Common myeloid progenitor, CD34-positive (primary cell): ENCODE measurements around the gene OR5K4.
"Not testable (repeated sequence)": the region's sequence is repeated elsewhere in the genome, so short reads cannot be mapped to it uniquely, and the experiment has no call there.

ENCODE experiments used
- CTCF ChIA-PET: fragments of 350-600 bp; sonication (Branson Sonifier 250); formaldehyde crosslinking; loops from one replicate; lab custom pipeline; 2021; ENCODE audit warnings: antibody characterized with exemption; lab: Charles Lee
- POLR2A ChIA-PET: fragments of 350-600 bp; sonication (Branson Sonifier 250); formaldehyde crosslinking; loops from one replicate; lab custom pipeline; 2021; ENCODE audit warnings: antibody characterized with exemption; lab: Charles Lee
- DNase-seq, 3 donors: peaks; one replicate each; pipeline versions ENCODE4 v3.0.0 to v3.0.0-alpha.2; 2013
- H3K27ac ChIP-seq, 2 experiments: 1 replicate in 1 of 2; 2 replicates in 1 of 2; pipeline ENCODE4 v1.7.0; 2013; ENCODE audit warnings: inconsistent platforms in 2 of 2, low read length in 2 of 2, mild to moderate bottlenecking in 2 of 2, low read depth in 1 of 2, moderate library complexity in 1 of 2; ENCODE audit not compliant: severe bottlenecking in 2 of 2, insufficient read depth in 1 of 2, poor library complexity in 1 of 2
- H3K27me3 ChIP-seq, 5 experiments: replicated peaks in 2 of 5; 1 replicate in 3 of 5; 2 replicates in 2 of 5; pipeline versions ENCODE4 v1.6.1 to v1.7.0; 2013; ENCODE audit warnings: low read length in 4 of 5, mild to moderate bottlenecking in 2 of 5, moderate library complexity in 2 of 5, inconsistent platforms in 1 of 5; ENCODE audit not compliant: insufficient read depth in 5 of 5, control insufficient read depth in 4 of 5
- H3K36me3 ChIP-seq, 4 experiments: 1 replicate in 2 of 4; 2 replicates in 2 of 4; pipeline versions ENCODE4 v1.6.1 to v1.7.0; 2013; ENCODE audit warnings: low read length in 3 of 4, control low read depth in 1 of 4, mild to moderate bottlenecking in 1 of 4; ENCODE audit not compliant: control insufficient read depth in 4 of 4, insufficient read depth in 4 of 4
- H3K4me1 ChIP-seq, 4 experiments: 1 replicate in 3 of 4; 2 replicates in 1 of 4; pipeline versions ENCODE4 v1.6.1 to v1.7.1; 2013; ENCODE audit warnings: low read length in 3 of 4, mild to moderate bottlenecking in 3 of 4, control low read depth in 1 of 4, inconsistent platforms in 1 of 4, moderate library complexity in 1 of 4; ENCODE audit not compliant: control insufficient read depth in 4 of 4, insufficient read depth in 4 of 4; ENCODE audit errors: control extremely low read depth in 1 of 4
- H3K4me3 ChIP-seq, 7 experiments: 1 replicate in 4 of 7; 2 replicates in 3 of 7; pipeline versions ENCODE4 v1.5.1 to v1.7.0; 2013; ENCODE audit warnings: mild to moderate bottlenecking in 7 of 7, low read length in 6 of 7, moderate library complexity in 6 of 7, inconsistent platforms in 2 of 7, low read depth in 2 of 7, control low read depth in 1 of 7; ENCODE audit not compliant: insufficient read depth in 4 of 7, control insufficient read depth in 1 of 7; ENCODE audit errors: extremely low read depth in 1 of 7
- H3K9me3 ChIP-seq, 5 experiments: 1 replicate in 4 of 5; 2 replicates in 1 of 5; pipeline versions ENCODE4 v1.6.1 to v1.7.1; 2013; ENCODE audit warnings: low read length in 4 of 5, mild to moderate bottlenecking in 2 of 5, inconsistent platforms in 1 of 5, low read depth in 1 of 5, moderate library complexity in 1 of 5; ENCODE audit not compliant: control insufficient read depth in 4 of 5, insufficient read depth in 2 of 5; ENCODE audit errors: control extremely low read depth in 1 of 5
- WGBS: methylation state at CpG from one replicate; pipeline ENCODE4 v1.1.5; 2013; ENCODE audit not compliant: insufficient coverage; 5-methylcytosine and 5-hydroxymethylcytosine counted together

OR5K4 gene

DNA sequence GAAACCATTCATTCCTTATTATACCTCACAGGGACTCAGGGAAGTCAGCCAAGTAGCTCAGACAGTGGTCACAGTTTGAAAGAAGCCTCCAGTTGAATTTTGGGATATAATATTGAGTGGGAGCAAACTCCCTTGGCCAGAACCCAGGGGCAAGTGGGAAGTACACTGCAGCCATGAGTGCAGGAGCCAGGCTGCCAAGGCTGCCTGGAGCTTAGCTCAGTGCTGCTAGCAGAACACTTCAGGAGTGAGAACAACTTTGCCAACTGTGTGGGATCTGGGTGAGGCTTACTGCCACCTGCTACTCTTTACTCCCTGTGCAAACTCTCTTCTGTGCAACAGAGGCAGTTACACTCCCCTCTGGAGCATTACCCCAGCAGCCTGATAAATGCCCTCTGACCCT is 41.4 kb downstream of the OR5K4 start:
- ChIA-PET CTCF (no interaction called here), POLR2A (no interaction called here)
- Histone ChIP-seq H3K36me3 (no peaks in the 10 kb centered on the region), H3K27me3 (no peaks in the 10 kb centered on the region), H3K4me1 (no peaks in the 10 kb centered on the region), H3K9me3 (no peaks in the 10 kb centered on the region), H3K27ac (no peak overlapping the region), H3K4me3 (no peak overlapping the region)
- DNase-seq: no peak

DNA sequence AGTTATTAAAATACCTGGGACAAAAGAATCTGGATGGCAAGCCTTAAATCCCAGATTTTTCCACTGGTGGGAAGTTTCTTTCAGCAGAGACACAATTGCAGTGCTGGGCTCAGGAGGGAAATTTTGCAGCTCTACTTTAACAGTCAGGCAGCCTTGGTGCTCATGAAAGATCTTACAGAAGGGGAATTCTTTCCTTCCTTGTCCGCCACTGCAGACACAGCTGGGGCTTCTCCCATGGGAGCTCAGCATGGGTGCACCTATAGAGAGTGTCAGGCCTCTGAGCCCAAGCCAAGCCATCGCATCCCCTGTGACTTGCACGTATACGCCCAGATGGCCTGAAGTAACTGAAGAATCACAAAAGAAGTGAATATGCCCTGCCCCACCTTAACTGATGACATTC is 42.8 kb downstream of the OR5K4 start:
- H3K4me3 ChIP-seq, H3K27me3 ChIP-seq, POLR2A ChIA-PET, H3K36me3 ChIP-seq, H3K9me3 ChIP-seq, H3K4me1 ChIP-seq, DNase-seq, H3K27ac ChIP-seq, CTCF ChIA-PET: not testable (repeated sequence)
- WGBS: no CpG with 5 or more reads among the region's 4 CpGs

DNA sequence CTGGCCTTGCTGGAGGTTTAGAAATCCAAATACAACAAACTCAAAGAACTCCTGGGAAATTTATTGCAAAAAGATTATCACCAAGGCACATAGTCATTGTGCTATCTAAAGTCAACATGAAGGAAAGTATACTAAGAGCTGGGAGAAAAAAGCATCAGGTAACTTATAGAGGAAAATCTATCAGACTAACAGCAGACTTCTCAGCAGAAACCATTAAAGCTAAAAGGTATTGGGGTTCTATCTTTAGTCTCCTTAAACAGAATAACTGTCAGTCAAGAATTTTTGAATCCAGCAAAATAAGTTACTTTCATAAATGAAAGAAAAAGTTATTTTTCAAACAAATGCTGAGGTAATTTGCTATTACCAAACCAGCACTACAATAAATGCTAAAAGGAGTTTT is 44.9 kb downstream of the OR5K4 start:
- no peak for DNase-seq
- ChIA-PET CTCF (no interaction called here), POLR2A (no interaction called here)
- Histone ChIP-seq H3K27ac (no peak overlapping the region), H3K36me3 (no peaks in the 10 kb centered on the region), H3K9me3 (peaks cover 0 to 16% (median 0%) of the 10 kb centered on the region in 5 experiments), H3K4me3 (no peak overlapping the region), H3K4me1 (no peaks in the 10 kb centered on the region), H3K27me3 (no peaks in the 10 kb centered on the region)

DNA sequence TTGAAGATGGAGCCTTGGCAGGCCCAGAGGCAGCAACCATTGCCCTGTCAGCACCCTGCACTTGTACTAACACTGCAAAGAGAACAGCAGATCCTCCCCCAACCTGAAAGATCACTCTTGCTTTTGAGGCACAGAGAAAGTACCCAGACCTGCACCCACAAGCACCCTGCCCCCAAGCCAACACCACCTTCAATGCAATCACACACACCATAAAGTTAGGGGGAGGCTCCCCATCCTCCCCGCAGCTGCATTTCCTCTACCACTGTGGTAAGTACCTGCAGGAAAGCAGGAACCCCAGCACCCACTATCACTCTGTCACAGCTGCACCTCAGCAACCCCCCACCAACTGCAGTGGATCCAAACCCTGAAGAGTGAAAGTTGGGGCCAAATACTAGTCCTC is 48.9 kb downstream of the OR5K4 start:
- Histone ChIP-seq H3K4me3 (no peak overlapping the region), H3K36me3 (no peaks in the 10 kb centered on the region), H3K4me1 (no peaks in the 10 kb centered on the region), H3K27ac (no peak overlapping the region), H3K27me3 (no peaks in the 10 kb centered on the region), H3K9me3 (peaks cover 0 to 27% (median 4%) of the 10 kb centered on the region in 5 experiments)
- no peak for DNase-seq
- CTCF ChIA-PET: no interaction called here
- POLR2A ChIA-PET: no interaction called here
- 100% methylated on average over 1 of the region's 1 CpG for WGBS

DNA sequence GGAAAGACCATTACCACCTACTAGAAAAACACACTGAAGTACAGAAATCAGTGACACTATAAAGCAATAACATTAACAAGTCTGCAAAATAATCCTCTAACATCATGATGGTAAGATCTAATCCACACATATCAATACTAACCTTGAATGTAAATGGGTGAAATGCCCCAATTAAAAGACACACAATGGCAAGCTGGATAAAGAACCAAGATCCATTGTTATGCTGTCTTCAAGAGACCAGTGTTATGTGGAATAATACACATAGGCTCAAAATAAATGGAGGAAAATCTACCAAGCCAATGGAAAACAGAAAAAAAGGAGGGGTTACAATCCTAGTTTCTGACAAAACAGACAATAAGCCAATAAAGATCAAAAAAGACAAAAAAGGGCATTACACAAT is 50.4 kb downstream of the OR5K4 start:
- H3K4me3 ChIP-seq: no peak overlapping the region
- peak in 1 of 3 donors; percentile 0 for DNase-seq
- POLR2A ChIA-PET: no interaction called here
- H3K4me1 ChIP-seq: no peaks in the 10 kb centered on the region
- H3K9me3 ChIP-seq: peaks cover 0 to 27% (median 4%) of the 10 kb centered on the region in 5 experiments
- no peaks in the 10 kb centered on the region for H3K36me3 ChIP-seq
- H3K27ac ChIP-seq: no peak overlapping the region
- no peaks in the 10 kb centered on the region for H3K27me3 ChIP-seq
- CTCF ChIA-PET: no interaction called here
